Fibroblast of mammary gland (primary cell): ENCODE measurements around the gene MAPK8IP3.

ENCODE experiments used
- DNase-seq: peaks from one replicate; pipeline ENCODE4 v3.0.0-alpha.2; 2010; ENCODE audit warnings: low read depth
- H3K4me3 ChIP-seq: 2 replicates; pipeline ENCODE4 v1.5.1; 2011; ENCODE audit warnings: low read depth, mild to moderate bottlenecking, low read length, moderate library complexity; ENCODE audit not compliant: control insufficient read depth
- CTCF ChIP-seq: conservative IDR thresholded peaks from 2 replicates; pipeline ENCODE4 v1.5.1; 2011; ENCODE audit warnings: low read depth, low read length, inconsistent platforms; ENCODE audit not compliant: control insufficient read depth, insufficient read depth

The MAPK8IP3 gene

DNA sequence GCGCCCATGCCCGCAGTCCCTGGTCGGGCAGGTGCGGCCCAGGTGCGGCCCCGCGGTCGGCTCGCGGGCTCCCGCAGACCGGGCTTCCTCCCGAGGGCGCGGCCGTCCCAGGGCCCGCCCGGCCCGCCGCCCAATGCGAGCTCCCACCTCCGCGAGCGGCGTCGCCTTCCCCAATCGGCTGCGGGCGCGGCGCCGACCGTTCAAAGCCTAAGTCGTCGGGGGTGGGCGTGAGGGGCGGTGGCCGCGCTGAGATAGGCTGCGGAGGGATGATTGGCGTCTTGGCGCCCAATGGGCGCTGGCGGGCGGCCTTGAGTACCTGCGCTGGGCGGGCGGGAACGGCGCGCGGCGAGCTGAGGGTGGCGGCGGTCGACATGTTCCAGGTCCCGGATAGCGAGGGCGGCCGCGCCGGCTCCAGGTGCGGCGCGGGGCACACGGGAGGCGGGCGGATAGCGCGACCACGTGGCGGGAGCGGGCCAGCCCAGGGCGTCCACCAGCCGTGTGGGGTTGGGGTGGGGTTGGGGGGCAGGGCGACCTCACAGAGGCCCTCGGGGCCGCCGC, 28.0 kb upstream of the MAPK8IP3 start, which contains the start of gene JPT2:
Gene JPT2 (plus strand): TSS at position 338 of the 558 bp plus-strand sequence. CDS start 34 bp downstream, at position 372.
- no peak for TF ChIP-seq CTCF
- DNase-seq: peak; percentile 94

GRCh38 chr16:1678500-1679098, 27.4 kb upstream of the MAPK8IP3 start:
- peak; percentile 38 for DNase-seq
- peak overlapping the region; percentile 76 for H3K4me3 ChIP-seq
- peak; percentile 1 for TF ChIP-seq CTCF

More for the DNA sequence above, 28.0 kb upstream of the MAPK8IP3 start, which contains the start of gene JPT2:
- peak within 1 kb of the TSS; percentile 76 for H3K4me3 ChIP-seq

- no peak overlapping the region for H3K4me3 ChIP-seq
Observed at GRCh38 chr16:1680361-1680760, 25.6 kb upstream of the MAPK8IP3 start.

GRCh38 chr16:1681032-1681431, 25.0 kb upstream of the MAPK8IP3 start:
- DNase-seq: no peak
- H3K4me3 ChIP-seq: no peak overlapping the region
- TF ChIP-seq CTCF: no peak

More at GRCh38 chr16:1680361-1680760, 25.6 kb upstream of the MAPK8IP3 start:
- no peak for DNase-seq
- TF ChIP-seq CTCF: no peak

GRCh38 chr16:1687427-1688316, 18.3 kb upstream of the MAPK8IP3 start:
- H3K4me3 ChIP-seq: no peak overlapping the region
- no peak for DNase-seq
- no peak for TF ChIP-seq CTCF

DNA sequence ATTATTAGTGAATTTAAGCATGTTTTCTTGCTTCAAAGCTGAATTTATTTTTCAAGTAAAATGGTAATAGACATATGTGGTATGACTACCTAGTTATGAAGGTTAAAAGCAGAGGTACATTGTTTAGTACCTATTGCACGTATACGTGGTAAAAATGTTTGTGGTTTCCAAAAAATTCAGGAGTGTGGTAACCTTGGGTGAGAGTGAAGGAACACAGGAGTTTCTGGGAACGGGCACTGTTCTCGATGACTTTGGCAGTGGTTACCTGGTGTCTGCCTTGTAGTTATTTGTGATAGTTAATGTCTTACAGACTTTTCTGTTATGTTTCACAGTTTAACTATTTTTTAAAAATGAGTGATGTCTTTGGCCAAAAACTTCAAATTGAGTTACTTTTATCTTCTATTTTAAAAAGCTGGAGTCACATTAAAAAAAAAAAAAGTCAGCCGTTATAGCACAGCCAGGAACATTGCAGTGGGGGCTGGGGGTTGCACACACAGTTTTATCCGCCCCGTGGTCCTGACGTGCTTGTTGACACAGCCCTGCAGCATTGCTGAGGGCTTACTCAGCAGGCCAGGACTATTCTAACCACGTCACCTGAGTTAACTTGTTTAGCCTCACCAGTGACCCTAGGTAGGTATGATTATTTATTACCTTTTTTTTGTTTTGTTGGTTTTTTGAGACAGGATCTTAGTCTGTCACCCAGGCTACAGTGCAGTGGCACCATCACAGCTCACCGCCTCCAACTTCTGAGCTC, 17.0 kb upstream of the MAPK8IP3 start:
- H3K4me3 ChIP-seq: no peak overlapping the region
- TF ChIP-seq CTCF: no peak
- DNase-seq: peak; percentile 58
